Measurements from ENCODE around the gene IP6K3.

DNA sequence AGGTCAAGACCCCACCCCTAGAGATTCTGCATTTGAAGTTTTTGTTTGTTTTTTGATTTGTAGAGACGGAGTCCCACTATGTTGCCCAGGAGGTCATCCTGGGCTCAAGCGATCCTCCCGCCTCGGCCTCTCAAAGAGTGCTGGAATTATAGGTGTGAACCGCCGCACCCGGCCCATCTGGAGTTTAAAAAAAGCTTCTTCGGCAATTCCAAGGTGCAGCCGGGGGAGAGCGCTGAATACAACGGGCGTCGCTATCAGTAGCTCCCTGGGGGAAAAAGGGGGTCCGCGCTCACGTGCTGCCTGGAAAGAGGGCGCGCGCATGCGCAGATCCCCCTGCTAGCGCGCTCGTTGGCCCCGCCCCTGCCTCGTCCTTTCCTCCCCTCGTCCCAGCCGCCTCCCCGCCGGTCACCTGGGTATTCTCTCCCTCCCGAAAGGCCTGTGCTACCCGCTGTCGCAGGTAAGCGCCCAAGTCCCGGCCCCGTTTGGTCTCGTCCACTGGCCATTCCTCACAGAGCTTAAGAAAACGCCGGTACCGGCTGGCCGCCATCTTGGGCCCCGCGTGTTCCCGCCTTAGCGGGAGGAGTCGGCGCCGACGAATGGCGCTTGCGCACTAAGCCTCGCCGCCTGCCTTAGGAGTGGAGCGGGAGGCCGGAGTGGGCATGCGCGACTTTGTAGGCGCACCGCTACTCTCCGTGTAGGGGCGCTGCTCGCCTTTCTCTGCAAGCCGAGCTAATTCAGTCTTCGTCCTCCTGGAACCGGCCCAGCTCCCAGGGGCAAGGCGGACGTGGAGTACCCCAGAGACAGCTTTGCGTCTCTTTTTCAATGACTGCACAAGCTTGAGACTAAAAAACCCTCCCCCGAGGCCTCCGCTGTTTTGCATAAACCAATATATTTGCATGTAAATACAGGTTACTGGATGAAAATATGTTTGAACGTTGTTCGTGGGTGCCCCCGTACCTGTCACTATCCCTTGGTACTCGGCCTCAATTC lies 35.3 kb downstream of the IP6K3 start, which contains the start of gene UQCC2:
- TF ChIP-seq, protein P1, sequence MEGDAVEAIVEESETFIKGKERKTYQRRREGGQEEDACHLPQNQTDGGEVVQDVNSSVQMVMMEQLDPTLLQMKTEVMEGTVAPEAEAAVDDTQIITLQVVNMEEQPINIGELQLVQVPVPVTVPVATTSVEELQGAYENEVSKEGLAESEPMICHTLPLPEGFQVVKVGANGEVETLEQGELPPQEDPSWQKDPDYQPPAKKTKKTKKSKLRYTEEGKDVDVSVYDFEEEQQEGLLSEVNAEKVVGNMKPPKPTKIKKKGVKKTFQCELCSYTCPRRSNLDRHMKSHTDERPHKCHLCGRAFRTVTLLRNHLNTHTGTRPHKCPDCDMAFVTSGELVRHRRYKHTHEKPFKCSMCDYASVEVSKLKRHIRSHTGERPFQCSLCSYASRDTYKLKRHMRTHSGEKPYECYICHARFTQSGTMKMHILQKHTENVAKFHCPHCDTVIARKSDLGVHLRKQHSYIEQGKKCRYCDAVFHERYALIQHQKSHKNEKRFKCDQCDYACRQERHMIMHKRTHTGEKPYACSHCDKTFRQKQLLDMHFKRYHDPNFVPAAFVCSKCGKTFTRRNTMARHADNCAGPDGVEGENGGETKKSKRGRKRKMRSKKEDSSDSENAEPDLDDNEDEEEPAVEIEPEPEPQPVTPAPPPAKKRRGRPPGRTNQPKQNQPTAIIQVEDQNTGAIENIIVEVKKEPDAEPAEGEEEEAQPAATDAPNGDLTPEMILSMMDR (IDR thresholded peaks at IDR 0.05) = peak; percentile 68
- no peak for TF ChIP-seq NFIC (IDR thresholded peaks at IDR 0.05; ENCODE audit: borderline replicate concordance)
- no peak for TF ChIP-seq FOXM1 (IDR thresholded peaks at IDR 0.05; ENCODE audit: low read depth)
- peak; percentile 55 for TF ChIP-seq SMC3 (IDR thresholded peaks at IDR 0.05; ENCODE audit: low read depth, low read length)
- peak; percentile 98 for TF ChIP-seq YY1 (IDR thresholded peaks at IDR 0.05; ENCODE audit: low read depth)

Data from SK-N-SH (cell line).